Adrenal gland (tissue), 12 donors: ENCODE measurements around the gene MED27. TPM values are rescaled to one million over a fixed set of nuclear protein-coding genes. Genes with fewer than 3 reads are reported as not detected.

Experiments used
- DNase-seq, 7 donors: peaks; one replicate each; pipeline ENCODE4 v3.0.0-alpha.2; 2019 to 2020
- H3K27ac ChIP-seq, 5 donors: fragments of 200-600 bp; sonication (generic) in 4 of 5; 1 replicate in 3 of 5; 2 replicates in 2 of 5; pipeline versions ENCODE4 v1.5.1 to v1.8.0; 2016 to 2020; ENCODE audit warnings: mild to moderate bottlenecking in 1 of 5
- H3K27me3 ChIP-seq: fragments of 200-600 bp; 2 replicates; pipeline ENCODE4 v1.8.0; 2021
- H3K36me3 ChIP-seq, 2 donors: fragments of 200-600 bp; replicated peaks in 1 of 2; 1 replicate in 1 of 2; 2 replicates in 1 of 2; pipeline versions ENCODE4 v1.5.1 to v1.8.0; 2018 to 2022
- H3K4me1 ChIP-seq, 2 donors: fragments of 200-600 bp; replicated peaks in 1 of 2; 1 replicate in 1 of 2; 2 replicates in 1 of 2; pipeline versions ENCODE4 v1.5.1 to v1.8.0; 2018 to 2021
- H3K4me3 ChIP-seq, 4 donors: fragments of 200-600 bp; sonication (generic) in 3 of 4; one replicate each; pipeline ENCODE4 v1.5.1; 2016 to 2018
- H3K9me3 ChIP-seq, 3 donors: fragments of 200-600 bp; sonication (generic) in 1 of 3; replicated peaks in 1 of 3; 1 replicate in 2 of 3; 2 replicates in 1 of 3; pipeline versions ENCODE4 v1.5.1 to v1.8.0; 2016 to 2021
- POLR2A ChIP-seq, 2 donors: fragments of 450-650 bp; IDR thresholded peaks; one replicate each; pipeline ENCODE4 v1.6.1; 2017; ENCODE audit warnings: antibody characterized with exemption in 2 of 2, mild to moderate bottlenecking in 2 of 2, moderate library complexity in 1 of 2
- WGBS, 4 donors: extraction: QIAGEN DNeasy Blood & Tissue Kit in 2 of 4; methylation state at CpG; one replicate each; pipeline versions ENCODE4 v1.1.5 to v1.1.7; 2013 to 2017; 5-methylcytosine and 5-hydroxymethylcytosine counted together
- intact Hi-C, 2 donors: fragments of 100-400 bp; cut with DNase I; formaldehyde crosslinking; loops; one replicate each; pipeline versions ENCODE4 v1.14.1 to v1.15.0; 2022 to 2023
- polyA plus RNA-seq, 3 donors: library from polyadenylated mRNA; stranded (reverse); fragments of 200-250 nt in 2 of 3; fragments of 350-450 nt in 1 of 3; fragmentation: Illumina TruSeq in 1 of 3; extraction: RNeasy Lipid Tissue Mini Kit (QIAGEN cat#74804) in 1 of 3; gene quantifications; one replicate each; pipeline ENCODE4 v1.2.3, GENCODE V29; 2013 to 2014
- total RNA-seq, 9 donors: library from RNA; depleted of rRNA in 4 of 9; stranded (reverse); fragments of >200 nt in 4 of 9; fragments of 120-200 nt in 1 of 9; fragmentation: NEBNext Ultra II Directional in 1 of 9; extraction: Animal tissue kit (Norgen Biotek cat#: 25700) in 1 of 9; gene quantifications; one replicate each; pipeline versions ENCODE4 v1.1.0 to v1.2.4, GENCODE V29; 2013 to 2023
- TF ChIP-seq, protein P1 (sequence below), 6 experiments: fragments of 450-650 bp in 4 of 6; fragments of 200-600 bp in 2 of 6; sonication (generic) in 1 of 6; IDR thresholded peaks; 1 replicate in 5 of 6; 2 replicates in 1 of 6; pipeline versions ENCODE4 v1.5.1 to v1.8.0; 2016 to 2021; ENCODE audit warnings: antibody characterized with exemption in 6 of 6, mild to moderate bottlenecking in 2 of 6, moderate library complexity in 1 of 6
- donor health status: healthy with polysubstance abuse.
- donor health status: Bipolar disorder and iron deficiency.
- donor health status: DM: yes; HTN: yes; CAD: no.
- donor health status: DM: no; HTN: no; CAD: no.
- donor health status: DM: no; HTN: no; CAD: no.
- donor health status: DM: yes; HTN: yes; CAD: no.

Gene MED27
- total and polyA plus RNA-seq, 12 donors, result 12.2 to 37.4 (median 15.9) TPM

- peaks cover 5% of the 10 kb centered on the region for H3K27me3 ChIP-seq
- no peaks in the 10 kb centered on the region for H3K36me3 ChIP-seq
- 43 to 53% (median 49%) methylated on average over 9 of the region's 9 CpGs for WGBS, 4 donors
- no peaks in the 10 kb centered on the region for H3K4me1 ChIP-seq
- no peak for DNase-seq
- TF ChIP-seq, protein P1, sequence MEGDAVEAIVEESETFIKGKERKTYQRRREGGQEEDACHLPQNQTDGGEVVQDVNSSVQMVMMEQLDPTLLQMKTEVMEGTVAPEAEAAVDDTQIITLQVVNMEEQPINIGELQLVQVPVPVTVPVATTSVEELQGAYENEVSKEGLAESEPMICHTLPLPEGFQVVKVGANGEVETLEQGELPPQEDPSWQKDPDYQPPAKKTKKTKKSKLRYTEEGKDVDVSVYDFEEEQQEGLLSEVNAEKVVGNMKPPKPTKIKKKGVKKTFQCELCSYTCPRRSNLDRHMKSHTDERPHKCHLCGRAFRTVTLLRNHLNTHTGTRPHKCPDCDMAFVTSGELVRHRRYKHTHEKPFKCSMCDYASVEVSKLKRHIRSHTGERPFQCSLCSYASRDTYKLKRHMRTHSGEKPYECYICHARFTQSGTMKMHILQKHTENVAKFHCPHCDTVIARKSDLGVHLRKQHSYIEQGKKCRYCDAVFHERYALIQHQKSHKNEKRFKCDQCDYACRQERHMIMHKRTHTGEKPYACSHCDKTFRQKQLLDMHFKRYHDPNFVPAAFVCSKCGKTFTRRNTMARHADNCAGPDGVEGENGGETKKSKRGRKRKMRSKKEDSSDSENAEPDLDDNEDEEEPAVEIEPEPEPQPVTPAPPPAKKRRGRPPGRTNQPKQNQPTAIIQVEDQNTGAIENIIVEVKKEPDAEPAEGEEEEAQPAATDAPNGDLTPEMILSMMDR (IDR thresholded peaks at IDR 0.05), result no peak
- TF ChIP-seq POLR2A (IDR thresholded peaks at IDR 0.05), result no peak
- no peak overlapping the region for H3K27ac ChIP-seq
- no peak overlapping the region for H3K4me3 ChIP-seq
- H3K9me3 ChIP-seq, result no peaks in the 10 kb centered on the region
- intact Hi-C loops, result no loop called here
These were observed 262.0 kb downstream of the MED27 start for GRCh38 chr9:131817627-131818026.

GRCh38 chr9:131817073-131817472 is 262.6 kb downstream of the MED27 start:
- Histone ChIP-seq H3K4me3 (no peak overlapping the region), H3K36me3 (no peaks in the 10 kb centered on the region), H3K27me3 (peaks cover 5% of the 10 kb centered on the region), H3K4me1 (no peaks in the 10 kb centered on the region), H3K27ac (no peak overlapping the region), H3K9me3 (no peaks in the 10 kb centered on the region)
- TF ChIP-seq, protein P1 (IDR thresholded peaks at IDR 0.05), result no peak
- no peak for TF ChIP-seq POLR2A (IDR thresholded peaks at IDR 0.05)
- intact Hi-C loops, result no loop called here
- 79 to 85% (median 84%) methylated on average over 3 to 4 of the region's 4 CpGs for WGBS, 4 donors
- no peak for DNase-seq

DNA sequence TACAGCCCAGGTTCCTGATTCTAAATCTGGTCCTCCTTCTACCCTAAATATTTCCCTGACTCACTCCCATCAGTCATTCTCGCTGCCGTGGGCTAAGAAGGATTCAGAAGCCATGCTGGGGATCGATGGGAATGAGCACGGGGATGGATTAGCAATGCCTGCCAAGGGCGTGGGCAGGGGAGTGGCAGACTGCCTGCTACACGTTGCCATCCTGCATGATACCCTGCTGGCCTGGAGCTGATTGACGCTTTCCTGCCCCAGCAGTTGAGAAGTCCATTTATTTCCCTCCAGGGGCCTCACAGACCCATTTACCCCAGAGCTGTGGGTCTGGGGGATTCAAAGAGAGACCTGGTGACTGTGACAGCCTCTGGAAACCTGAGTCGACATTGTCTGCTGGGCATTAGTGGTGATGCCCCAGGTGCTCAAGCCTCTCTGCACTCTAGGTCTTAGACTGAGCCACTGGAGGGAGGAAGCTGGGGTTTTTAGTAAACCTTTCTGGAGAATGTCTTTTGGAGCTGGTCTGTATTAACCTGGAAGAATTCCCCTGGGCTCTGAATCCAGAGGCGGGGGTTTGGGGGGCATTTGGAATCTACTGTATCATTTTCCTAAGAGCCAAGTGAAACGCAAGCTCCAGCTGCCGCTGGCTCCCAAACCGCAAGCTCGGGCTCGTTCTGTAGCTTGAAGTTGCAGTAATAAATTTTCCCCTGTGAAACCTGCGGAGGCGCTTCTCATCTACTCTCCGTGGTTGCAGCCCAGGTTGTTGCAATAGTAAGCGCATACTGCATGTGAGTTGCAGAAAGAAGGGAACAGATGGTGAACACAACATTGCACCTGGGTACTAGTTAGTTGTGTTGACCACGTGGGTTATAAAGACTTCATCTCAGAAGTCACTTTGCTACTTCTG is 263.4 kb downstream of the MED27 start:
- no peaks in the 10 kb centered on the region for H3K4me1 ChIP-seq
- no peak for DNase-seq
- H3K9me3 ChIP-seq, result no peaks in the 10 kb centered on the region
- no peaks in the 10 kb centered on the region for H3K36me3 ChIP-seq
- intact Hi-C loops, result no loop called here
- TF ChIP-seq, protein P1 (IDR thresholded peaks at IDR 0.05), result no peak
- TF ChIP-seq POLR2A (IDR thresholded peaks at IDR 0.05), result no peak
- no peak overlapping the region for H3K4me3 ChIP-seq
- H3K27ac ChIP-seq, result no peak overlapping the region
- peaks cover 5% of the 10 kb centered on the region for H3K27me3 ChIP-seq
- 34 to 53% (median 40%) methylated on average over 17 to 19 of the region's 19 CpGs for WGBS, 4 donors

DNA sequence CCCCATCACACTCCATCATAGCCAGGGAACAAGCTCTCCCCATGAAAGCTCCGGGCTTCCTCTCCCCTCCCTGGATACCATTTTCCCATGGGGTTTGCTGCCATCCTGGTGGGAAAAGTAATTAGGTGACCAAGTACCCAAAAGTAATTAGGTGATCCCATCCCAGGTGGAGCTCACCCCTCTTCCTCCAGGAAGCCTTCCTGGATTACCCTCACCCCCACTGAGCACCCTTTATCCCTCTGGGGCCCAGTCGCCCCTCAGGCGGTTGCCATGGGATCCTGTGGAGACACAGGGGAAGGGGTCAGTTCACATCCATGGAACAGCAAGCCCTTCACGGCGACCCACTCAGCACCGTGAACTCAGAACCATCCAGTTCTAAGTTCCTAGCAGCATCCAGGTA is 265.0 kb downstream of the MED27 start:
- TF ChIP-seq, protein P1 (IDR thresholded peaks at IDR 0.05), result no peak
- no peak for TF ChIP-seq POLR2A (IDR thresholded peaks at IDR 0.05)
- Histone ChIP-seq H3K9me3 (no peaks in the 10 kb centered on the region), H3K27me3 (peaks cover 5% of the 10 kb centered on the region), H3K4me3 (no peak overlapping the region), H3K36me3 (no peaks in the 10 kb centered on the region), H3K4me1 (no peaks in the 10 kb centered on the region), H3K27ac (no peak overlapping the region)
- no peak for DNase-seq
- intact Hi-C loops, result no loop called here
- WGBS, 4 donors, result 84 to 88% (median 86%) methylated on average over 4 to 6 of the region's 6 CpGs
